Left forelimb (tissue), 1 donor: ENCODE measurements around the gene DOHH.

Experiments used
- DNase-seq: peaks from one replicate; pipeline ENCODE4 v3.0.0-alpha.2; 2018; ENCODE audit warnings: low spot score

The DOHH gene

GRCh38 chr19:3500429-3501101 is at the start of gene DOHH:
TSS of gene DOHH (minus strand) at chr19:3500674. CDS start at chr19:3496814, 3,860 bp downstream.
- peak; percentile 96 for DNase-seq

GRCh38 chr19:3549816-3550215 is 49.3 kb upstream of the DOHH start:
- DNase-seq, result no peak

DNA sequence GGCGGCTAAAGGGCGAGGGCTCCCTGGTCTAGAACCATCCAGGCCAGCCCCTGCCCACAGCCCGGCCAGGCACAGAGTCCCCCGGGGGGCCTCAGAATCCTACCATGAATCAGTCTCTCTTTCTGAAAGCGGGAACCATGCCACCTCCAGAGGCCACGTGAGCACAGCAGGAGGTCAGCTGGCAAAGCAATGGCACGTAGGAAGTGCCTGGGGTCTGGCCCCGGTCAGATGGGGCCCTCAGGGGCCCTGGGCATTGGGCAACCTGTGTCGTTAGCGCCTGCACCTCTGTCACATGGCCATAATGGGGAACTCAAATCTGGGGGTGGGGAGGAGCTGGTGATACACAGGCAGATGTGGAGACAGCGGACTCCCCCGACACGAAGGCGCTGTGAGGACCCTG is 48.1 kb upstream of the DOHH start:
- DNase-seq, result no peak

DNA sequence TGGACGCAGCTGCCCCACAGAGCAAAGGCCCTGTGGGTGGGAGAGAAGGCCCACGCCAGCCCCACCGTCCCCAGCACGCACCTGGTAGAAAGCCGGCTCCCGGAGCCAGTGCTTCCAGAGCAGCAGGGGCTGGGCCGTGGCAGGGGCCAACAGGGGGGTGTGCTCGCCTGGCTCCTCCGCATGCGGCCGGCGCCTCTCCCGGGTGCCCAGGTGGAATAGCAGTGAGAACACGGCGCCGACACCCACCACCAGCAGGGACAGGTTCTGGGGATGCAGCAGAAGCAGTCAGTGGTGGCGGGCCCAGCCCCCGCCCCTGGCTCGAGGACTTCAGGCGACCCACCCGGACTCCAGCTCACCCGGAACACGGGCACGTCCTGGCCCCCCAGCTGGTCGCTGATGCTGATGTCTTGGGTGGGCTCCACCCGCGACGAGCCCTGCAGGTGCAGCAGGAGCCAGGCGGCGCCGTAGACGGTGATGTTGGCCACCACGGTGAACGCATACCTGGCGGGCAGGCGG is 47.4 kb upstream of the DOHH start:
- DNase-seq, result no peak

DNA sequence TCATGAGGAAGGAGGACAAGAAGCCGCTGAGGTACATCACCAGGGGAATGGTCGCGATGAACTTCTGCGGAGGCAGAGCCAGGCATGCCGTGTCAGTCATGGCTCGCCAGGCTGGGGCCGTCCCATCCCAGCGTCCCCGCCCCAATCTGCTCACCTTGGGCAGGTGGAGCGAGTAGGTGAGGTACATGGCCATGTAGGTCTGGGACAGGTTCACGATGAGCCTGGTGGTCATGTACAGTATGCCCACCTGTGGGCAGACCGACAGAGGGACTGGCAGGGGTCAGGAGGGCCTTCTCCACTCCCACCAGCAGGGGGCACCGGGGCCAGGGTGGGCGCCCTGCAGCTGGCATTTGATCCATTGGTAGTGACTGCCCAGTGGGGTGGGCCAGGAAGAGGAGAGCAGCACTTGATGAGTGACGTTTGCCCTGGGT is 46.8 kb upstream of the DOHH start:
- no peak for DNase-seq

DNA sequence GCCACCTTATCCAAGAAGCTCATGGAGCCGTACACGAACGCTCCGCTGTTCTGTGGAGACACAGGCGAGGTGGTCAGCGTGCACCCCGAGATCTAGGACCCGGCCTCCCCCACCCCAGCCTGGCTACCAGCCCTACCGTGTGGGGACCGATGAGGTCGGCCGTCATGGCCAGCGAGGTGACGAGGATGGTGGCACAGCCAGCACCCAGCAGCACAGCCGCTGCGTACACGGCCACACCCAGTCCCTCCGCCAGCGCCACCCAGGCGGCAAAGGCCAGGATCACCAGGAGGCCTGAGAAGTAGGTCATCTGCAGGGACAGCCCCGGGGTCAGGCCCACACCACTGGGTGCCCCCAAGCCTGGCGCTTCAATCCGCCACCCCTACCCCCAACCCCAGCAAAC is 45.6 kb upstream of the DOHH start:
- no peak for DNase-seq

- DNase-seq, result no peak
These were observed 45.2 kb upstream of the DOHH start for GRCh38 chr19:3545669-3546034.

DNA sequence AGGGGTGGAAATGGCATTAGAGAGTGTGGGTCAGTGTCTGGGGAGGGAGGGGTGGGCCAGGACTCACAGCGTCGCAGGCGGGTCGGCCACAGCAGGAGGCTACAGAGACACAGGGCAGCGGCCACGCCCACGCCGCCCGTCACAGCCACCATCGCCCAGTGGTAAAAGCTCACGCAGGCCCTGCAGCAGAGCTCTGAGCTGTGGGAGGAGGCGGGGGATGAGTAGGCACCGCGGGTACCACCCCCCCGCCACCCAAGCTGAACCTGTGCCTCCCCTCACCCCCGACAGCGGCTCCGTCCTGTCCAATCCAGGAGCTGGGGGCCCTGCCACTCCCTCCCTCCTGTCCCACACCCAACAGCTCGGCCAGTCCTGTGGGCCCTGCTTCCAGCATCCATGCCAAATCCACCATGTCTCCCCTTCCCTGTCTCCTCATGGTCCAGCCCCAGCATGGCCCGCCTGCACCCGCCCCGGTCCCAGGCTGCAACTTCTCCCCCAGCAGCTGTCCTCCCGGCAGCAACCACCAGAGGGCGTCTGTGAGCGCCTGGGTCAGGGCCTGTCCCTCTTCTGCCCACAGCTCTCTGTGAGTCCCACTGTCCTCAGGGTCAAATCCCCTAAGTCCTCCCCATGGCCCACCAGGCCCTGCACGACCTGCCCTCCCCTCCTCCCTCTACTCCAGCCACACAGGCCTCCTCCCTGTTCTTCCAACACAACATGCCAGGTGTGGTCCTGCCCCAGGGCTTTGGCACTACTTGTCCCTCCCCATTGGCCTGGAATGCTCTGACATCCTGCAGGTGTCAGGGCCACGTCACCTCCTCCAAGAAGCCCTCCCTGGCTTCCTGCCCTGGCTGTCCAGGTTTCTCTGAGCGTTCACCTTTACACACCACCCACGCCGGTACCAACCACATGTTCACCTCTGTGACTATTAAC is 44.5 kb upstream of the DOHH start:
- DNase-seq, result no peak

DNA sequence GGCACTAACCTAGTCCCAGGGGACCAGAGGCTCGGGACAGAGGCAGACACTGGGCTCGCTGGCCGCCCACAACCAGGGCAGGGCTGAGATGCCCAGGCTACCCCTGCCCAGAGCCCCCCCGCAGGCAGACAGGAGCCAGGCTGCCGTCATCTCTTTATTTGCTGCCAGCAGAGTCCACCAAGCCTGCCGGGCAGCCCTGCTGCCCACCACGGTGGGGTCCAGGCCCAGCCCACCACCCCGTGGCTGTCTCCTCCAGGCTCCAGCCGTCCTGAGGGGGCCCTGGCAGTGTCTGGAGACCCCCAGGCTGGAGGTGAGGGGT is 43.5 kb upstream of the DOHH start:
- no peak for DNase-seq

DNA sequence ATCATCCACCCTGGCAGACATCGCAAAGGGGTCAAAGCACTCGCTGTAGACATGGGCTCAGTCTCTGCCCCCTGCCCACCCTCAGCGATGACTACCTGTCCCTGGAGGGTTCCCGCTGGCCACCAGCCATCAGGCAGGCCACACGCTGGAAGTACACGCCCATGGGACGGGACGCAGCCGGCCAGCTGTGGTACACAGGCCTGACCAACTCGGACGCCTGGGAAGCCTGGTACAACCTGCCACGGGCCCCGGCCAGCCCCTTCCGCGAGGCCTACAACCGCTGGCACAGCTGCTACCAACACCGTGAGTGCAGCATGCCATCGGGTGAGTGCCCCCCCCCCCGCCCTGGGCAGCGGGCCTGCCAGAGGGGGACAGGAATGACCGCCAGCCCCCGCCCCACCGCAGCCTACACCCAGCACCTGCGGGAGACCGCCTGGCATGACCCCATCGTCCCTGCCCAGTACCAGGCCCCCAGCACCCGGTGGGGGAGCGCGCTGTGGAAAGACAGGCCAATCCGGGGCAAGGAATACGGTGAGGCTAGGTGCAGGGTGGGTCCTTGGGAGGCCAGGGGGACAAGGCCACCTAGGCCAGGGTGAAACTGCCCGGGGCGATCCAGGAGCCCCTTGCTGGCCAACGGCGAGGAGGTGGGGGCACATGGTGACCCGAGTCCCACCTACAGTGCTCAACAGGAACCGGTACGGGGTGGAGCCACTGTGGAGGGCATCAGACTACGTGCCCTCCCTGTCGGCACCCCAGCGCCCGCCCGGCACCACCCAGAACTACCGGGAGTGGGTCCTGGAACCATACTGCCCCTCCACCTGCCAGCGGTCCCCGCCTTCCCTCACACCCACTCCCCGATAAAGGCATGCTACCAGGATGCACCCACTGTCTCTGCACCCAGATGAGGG is 42.9 kb upstream of the DOHH start:
- DNase-seq, result no peak

DNA sequence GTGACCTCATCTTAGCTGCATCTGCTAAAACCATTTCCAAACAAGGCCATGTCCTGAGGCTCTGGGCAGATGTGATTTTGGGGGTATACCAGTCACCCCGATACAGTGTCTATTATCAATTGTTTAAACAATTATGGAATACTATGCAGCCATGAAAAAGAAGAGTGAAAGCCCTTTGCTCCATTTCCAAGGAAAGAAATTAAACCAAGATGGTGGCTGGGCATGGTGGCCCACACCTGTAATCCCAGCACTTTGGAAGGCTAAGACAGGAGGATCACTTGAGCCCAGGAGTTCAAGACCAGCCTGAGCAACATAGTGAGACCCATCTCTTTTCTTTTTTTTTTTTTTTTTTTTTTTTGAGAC is 39.3 kb upstream of the DOHH start:
- no peak for DNase-seq

- no peak for DNase-seq
These were observed 38.7 kb upstream of the DOHH start, which contains the start of gene TEKTIP1 for GRCh38 chr19:3538965-3539755. TSS of gene TEKTIP1 (plus strand) at chr19:3539174. CDS start at chr19:3539178, 4 bp downstream.

DNA sequence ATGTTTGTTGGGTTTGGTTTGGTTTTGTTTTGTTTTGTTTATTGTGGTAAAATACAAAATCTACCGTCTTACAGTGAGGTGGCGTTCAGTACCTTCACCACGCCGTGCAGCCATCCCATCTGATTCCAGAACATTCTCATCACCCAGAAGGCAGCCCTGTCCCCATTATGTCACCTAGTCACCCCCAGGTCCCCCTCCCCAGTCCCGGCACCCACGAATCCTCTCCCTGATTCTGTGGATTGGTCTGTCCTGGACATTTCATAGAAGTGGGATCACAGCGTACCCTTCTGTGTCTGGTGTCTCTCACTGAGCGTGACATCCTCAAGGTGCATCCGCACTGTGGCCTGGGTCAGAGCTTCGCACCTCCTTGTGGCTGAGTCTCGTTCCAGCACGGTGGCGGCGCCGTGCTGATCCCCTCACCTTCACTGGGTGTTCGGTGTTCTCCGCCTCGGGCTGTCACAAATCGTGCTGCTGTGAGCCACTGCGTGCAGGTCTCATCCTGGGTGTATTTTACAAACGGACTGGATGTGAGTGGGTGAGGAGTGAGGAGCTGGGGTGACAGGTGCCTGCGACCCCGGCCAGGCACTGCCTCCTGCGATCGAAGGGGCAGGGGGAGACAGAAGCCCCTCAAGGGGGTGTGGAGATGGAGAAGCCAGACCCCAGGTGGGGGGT is 37.9 kb upstream of the DOHH start:
- no peak for DNase-seq

GRCh38 chr19:3537438-3538240 is 37.2 kb upstream of the DOHH start:
- DNase-seq, result no peak

DNA sequence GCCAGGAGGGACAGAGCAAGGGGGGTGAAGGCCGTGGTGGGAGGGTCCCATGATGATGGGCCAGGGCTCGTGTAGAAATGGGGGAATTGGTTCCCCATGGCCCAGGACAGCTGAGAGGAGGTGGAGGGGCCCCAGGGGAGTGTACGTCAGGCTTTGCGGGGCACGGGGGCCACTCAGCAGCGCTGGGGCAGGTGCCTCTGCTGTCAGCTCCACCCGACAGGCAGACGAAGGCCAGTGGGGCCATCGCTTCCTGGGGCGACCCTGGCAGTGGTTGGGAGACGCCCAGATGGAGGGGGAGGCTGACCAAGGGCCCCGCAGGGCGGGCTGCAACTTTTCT is 36.6 kb upstream of the DOHH start:
- no peak for DNase-seq

DNA sequence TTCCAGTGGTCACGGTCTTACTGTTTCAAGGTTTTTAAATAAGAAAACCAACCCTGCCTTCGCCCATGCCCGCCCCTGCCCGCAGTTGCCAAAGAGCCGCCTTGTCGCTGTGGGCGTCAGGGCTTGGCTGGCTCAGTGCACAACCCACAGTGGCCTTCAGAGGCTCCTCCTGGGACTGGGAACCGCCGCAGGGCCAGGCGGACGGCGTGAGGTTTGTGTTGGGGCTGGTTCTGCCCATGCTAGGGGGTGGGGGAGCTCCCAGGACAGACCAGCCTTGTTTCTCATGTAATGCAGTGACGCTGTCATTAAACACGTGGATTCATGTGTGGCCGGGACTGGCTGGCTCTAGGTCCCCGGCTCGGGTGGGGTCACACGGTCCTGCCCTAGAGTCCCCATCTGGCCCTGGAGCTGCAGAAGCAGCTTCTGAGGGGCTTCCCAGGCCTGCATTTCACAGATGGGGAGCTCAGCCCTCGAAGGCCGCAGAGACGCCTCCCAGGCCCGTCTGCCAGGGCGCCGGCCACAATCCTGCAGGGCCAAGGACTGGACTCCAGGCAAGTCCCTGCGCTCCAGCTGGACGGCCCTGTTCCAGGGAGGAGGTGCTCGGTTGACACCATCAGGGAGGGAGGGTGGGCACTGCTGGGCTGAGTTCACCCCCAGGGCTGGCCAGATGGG is 36.1 kb upstream of the DOHH start:
- DNase-seq, result no peak

- no peak for DNase-seq
These were observed 35.5 kb upstream of the DOHH start for GRCh38 chr19:3535981-3536380.

DNA sequence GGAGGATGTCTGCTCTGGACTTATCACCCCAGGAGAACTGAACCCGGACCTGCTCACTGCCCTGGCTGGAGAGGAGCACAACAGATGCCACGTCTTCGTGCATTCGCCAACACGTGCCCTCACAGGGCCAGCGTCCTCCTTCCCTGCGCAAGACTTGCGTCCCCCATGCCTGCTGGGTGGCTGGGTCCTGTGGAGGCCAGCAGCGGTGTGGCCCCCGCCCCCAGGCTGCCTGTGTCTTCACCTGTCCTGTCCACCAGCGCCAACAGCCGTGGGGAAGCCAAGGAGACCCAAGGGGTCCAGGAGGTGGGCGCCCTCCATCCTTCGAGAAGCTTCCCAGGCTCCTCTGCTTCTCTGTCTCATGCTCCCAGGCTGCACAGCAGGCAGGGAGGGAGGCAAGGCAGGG is 35.1 kb upstream of the DOHH start:
- DNase-seq, result no peak

- DNase-seq, result no peak
These were observed 34.7 kb upstream of the DOHH start for GRCh38 chr19:3535235-3535535.
